HCT116 (cell line): ENCODE data around the gene CAPG. TPM values are rescaled to one million over a fixed set of nuclear protein-coding genes. Genes with fewer than 3 reads are reported as not detected.

Experiments used
- ATAC-seq: fragments of 200-7000 bp; cut with Tn5 transposase; 2 replicates; pipeline ENCODE4 v1.9.1; 2020; ENCODE audit warnings: mild to moderate bottlenecking, moderate library complexity
- BruUV-seq: library from RNA; stranded (reverse); fragments of 400-500 nt; replicated peaks from 2 replicates; lab custom pipeline; 2021; lab: Mats Ljungman, UMichigan
- CTCF ChIA-PET: fragments of 300-600 bp; sonication (Branson Sonifier 250); formaldehyde crosslinking; loops from one replicate; lab custom pipeline; 2021; ENCODE audit warnings: antibody characterized with exemption; lab: Charles Lee
- POLR2A ChIA-PET: fragments of 300-600, 350-600 bp; sonication (Branson Sonifier 250); formaldehyde crosslinking; loops from one replicate; lab custom pipeline; 2021; ENCODE audit warnings: antibody characterized with exemption; lab: Charles Lee
- RAD21 ChIA-PET, 2 experiments: fragments of 300-600 bp; sonication (Branson Sonifier 250); formaldehyde crosslinking; loops; one replicate each; lab custom pipeline; 2023; ENCODE audit warnings: low total read pairs in 2 of 2; ENCODE audit not compliant: uncharacterized antibody in 2 of 2, unreplicated experiment in 2 of 2, low non-redundant PET in 1 of 2; lab: Charles Lee
- DNase-seq: peaks from one replicate; pipeline ENCODE4 v3.0.0-alpha.2; 2010; ENCODE audit warnings: low read depth, low spot score
- H2AFZ ChIP-seq: fragments of 200-600 bp; shearing (Covaris generic), sonication (generic); 2 replicates; pipeline ENCODE4 v1.6.1; 2017; ENCODE audit warnings: low read depth, mixed run types, mixed read lengths, antibody characterized with exemption, low read length; ENCODE audit not compliant: poor library complexity, severe bottlenecking
- H3K27ac ChIP-seq: 2 replicates; pipeline ENCODE4 v1.5.1; 2012; ENCODE audit warnings: low read depth, low read length
- H3K27me3 ChIP-seq: fragments of 200-600 bp; sonication (generic); 2 replicates; pipeline ENCODE4 v1.6.1; 2016; ENCODE audit warnings: mixed run types, low read length, mixed read lengths; ENCODE audit not compliant: insufficient read depth
- H3K36me3 ChIP-seq, 2 experiments: fragments of 200-500 bp in 1 of 2; fragments of 200-600 bp in 1 of 2; sonication (Bioruptor generic) in 1 of 2; sonication (generic) in 1 of 2; 2 replicates each; pipeline versions ENCODE4 v1.5.1 to v1.6.1; 2014 to 2016; ENCODE audit warnings: low read length in 2 of 2, inconsistent platforms in 1 of 2, mixed read lengths in 1 of 2, mixed run types in 1 of 2; ENCODE audit not compliant: insufficient read depth in 2 of 2, control insufficient read depth in 1 of 2
- H3K4me1 ChIP-seq, 2 experiments: fragments of 200-600 bp in 1 of 2; sonication (generic) in 1 of 2; 2 replicates each; pipeline versions ENCODE4 v1.5.1 to v1.6.1; 2012 to 2017; ENCODE audit warnings: low read length in 2 of 2, inconsistent platforms in 1 of 2, mild to moderate bottlenecking in 1 of 2, mixed read lengths in 1 of 2, mixed run types in 1 of 2, moderate library complexity in 1 of 2; ENCODE audit not compliant: insufficient read depth in 2 of 2, control insufficient read depth in 1 of 2
- H3K4me2 ChIP-seq: fragments of 200-600 bp; sonication (generic); 2 replicates; pipeline ENCODE4 v1.6.1; 2017; ENCODE audit warnings: mixed run types, low read length, mixed read lengths
- H3K4me3 ChIP-seq, 2 experiments: fragments of 200-600 bp in 1 of 2; sonication (generic) in 1 of 2; replicated peaks in 1 of 2; 2 replicates each; pipeline ENCODE4 v1.5.1; 2011 to 2016; ENCODE audit warnings: low read length in 2 of 2, control low read depth in 1 of 2, low read depth in 1 of 2, mild to moderate bottlenecking in 1 of 2, mixed read lengths in 1 of 2, mixed run types in 1 of 2
- H3K79me2 ChIP-seq: fragments of 200-600 bp; sonication (generic); 2 replicates; pipeline ENCODE4 v1.6.1; 2017; ENCODE audit warnings: mild to moderate bottlenecking, mixed run types, low read length, moderate library complexity, mixed read lengths; ENCODE audit not compliant: insufficient read depth
- H3K9ac ChIP-seq: fragments of 200-600 bp; sonication (generic); 2 replicates; pipeline ENCODE4 v1.6.1; 2016; ENCODE audit warnings: low read length, mixed read lengths
- H3K9me2 ChIP-seq: fragments of 200-600 bp; sonication (generic), shearing (Covaris generic); 2 replicates; pipeline ENCODE4 v1.6.1; 2017; ENCODE audit warnings: mixed run types, mild to moderate bottlenecking, moderate library complexity; ENCODE audit not compliant: insufficient read depth
- H3K9me3 ChIP-seq, 2 experiments: fragments of 200-500 bp in 1 of 2; fragments of 200-600 bp in 1 of 2; sonication (Bioruptor generic) in 1 of 2; sonication (generic) in 1 of 2; 2 replicates each; pipeline ENCODE4 v1.6.1; 2014 to 2017; ENCODE audit warnings: low read length in 2 of 2, mixed read lengths in 2 of 2, inconsistent platforms in 1 of 2, low read depth in 1 of 2, mild to moderate bottlenecking in 1 of 2, mixed run types in 1 of 2, moderate library complexity in 1 of 2; ENCODE audit not compliant: control insufficient read depth in 1 of 2, insufficient read depth in 1 of 2
- H4K20me1 ChIP-seq: fragments of 200-600 bp; sonication (generic), shearing (Covaris generic); 2 replicates; pipeline ENCODE4 v1.6.1; 2017; ENCODE audit warnings: mixed run types, mild to moderate bottlenecking, moderate library complexity; ENCODE audit not compliant: insufficient read depth
- CBX3 ChIP-seq: IDR thresholded peaks from 2 replicates; pipeline ENCODE4 v1.6.1; 2012; ENCODE audit warnings: low read depth
- EGR1 ChIP-seq: IDR thresholded peaks from 2 replicates; pipeline ENCODE4 v1.6.1; 2012; ENCODE audit warnings: low read depth
- FOSL1 ChIP-seq: IDR thresholded peaks from 2 replicates; pipeline ENCODE4 v1.6.1; 2012; ENCODE audit warnings: low read depth
- POLR2AphosphoS5 ChIP-seq: IDR thresholded peaks from 2 replicates; pipeline ENCODE4 v1.6.1; 2011; ENCODE audit warnings: mild to moderate bottlenecking, low read depth, low read length, moderate library complexity
- YY1 ChIP-seq: IDR thresholded peaks from 2 replicates; pipeline ENCODE4 v1.6.1; 2011; ENCODE audit warnings: low read length, low read depth, moderate library complexity, mild to moderate bottlenecking; ENCODE audit not compliant: insufficient replicate concordance; ENCODE audit errors: extremely low read depth
- ZFX ChIP-seq: fragments of 450-650 bp; IDR thresholded peaks from 2 replicates; pipeline ENCODE4 v1.6.1; 2017
- intact Hi-C: fragments of 100-400 bp; cut with micrococcal nuclease; formaldehyde crosslinking; loops from 2 replicates; pipeline ENCODE4 v1.10.0; 2022
- total RNA-seq: library from RNA; stranded (reverse); gene quantifications from one replicate; pipeline ENCODE4 v1.2.1, GENCODE V29; 2021; ENCODE audit not compliant: unreplicated experiment
- TF ChIP-seq, protein P1 (sequence below), 3 experiments: fragments of 200-600 bp in 1 of 3; sonication (generic) in 1 of 3; IDR thresholded peaks in 2 of 3; conservative IDR thresholded peaks in 1 of 3; 2 replicates each; pipeline ENCODE4 v1.5.1; 2012 to 2017; ENCODE audit warnings: low read depth in 2 of 3, low read length in 2 of 3, antibody characterized with exemption in 1 of 3, borderline replicate concordance in 1 of 3, control low read depth in 1 of 3, mild to moderate bottlenecking in 1 of 3, mixed read lengths in 1 of 3, mixed run types in 1 of 3, moderate library complexity in 1 of 3; ENCODE audit not compliant: insufficient read depth in 1 of 3

The CAPG gene
- total RNA-seq, 1 experiment from 2014 or later = 223 TPM

DNA sequence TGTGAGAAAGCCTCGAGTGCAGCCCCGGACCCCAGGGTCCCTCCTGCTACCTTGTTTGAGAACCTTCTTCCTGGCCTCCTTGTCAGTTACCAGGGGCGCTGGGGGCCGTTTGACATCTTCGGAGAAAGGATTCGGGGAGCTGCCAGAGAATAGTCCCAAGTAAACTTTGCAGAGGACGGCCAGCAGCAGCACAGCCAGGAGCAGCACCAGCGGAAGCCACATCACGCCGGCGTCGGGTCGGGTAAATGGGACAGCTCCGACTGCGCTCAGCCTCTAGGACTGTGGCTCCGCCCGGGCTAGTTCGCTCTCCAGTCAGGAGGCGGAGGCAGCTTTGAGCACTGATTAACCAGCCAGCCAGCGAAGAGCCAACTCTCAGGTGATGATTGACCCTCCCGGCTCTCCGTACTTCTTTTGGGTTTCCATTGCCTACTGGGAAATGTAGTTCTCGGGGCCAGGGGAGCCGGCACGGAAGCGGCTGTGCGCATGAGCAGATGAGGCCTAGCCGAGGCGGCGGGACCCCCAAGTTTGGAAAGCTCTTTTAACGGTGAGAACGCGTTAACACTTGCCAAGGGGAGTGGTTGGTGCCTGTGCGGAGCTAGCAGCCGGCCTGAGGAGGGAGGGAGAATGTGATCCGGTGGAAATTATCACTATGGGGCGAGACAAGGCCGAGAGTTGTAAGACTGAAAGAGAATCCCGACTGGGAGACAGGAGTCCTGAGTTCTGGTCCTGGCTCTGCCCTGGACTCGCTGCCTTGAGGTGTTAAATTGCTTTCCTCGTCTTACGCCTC lies 55.7 kb downstream of the CAPG start, which contains the start of the genes ELMOD3 and RETSAT (continued):
- TF ChIP-seq, protein P1, sequence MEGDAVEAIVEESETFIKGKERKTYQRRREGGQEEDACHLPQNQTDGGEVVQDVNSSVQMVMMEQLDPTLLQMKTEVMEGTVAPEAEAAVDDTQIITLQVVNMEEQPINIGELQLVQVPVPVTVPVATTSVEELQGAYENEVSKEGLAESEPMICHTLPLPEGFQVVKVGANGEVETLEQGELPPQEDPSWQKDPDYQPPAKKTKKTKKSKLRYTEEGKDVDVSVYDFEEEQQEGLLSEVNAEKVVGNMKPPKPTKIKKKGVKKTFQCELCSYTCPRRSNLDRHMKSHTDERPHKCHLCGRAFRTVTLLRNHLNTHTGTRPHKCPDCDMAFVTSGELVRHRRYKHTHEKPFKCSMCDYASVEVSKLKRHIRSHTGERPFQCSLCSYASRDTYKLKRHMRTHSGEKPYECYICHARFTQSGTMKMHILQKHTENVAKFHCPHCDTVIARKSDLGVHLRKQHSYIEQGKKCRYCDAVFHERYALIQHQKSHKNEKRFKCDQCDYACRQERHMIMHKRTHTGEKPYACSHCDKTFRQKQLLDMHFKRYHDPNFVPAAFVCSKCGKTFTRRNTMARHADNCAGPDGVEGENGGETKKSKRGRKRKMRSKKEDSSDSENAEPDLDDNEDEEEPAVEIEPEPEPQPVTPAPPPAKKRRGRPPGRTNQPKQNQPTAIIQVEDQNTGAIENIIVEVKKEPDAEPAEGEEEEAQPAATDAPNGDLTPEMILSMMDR (IDR thresholded peaks at IDR 0.05 in 2 of 3, conservative IDR thresholded peaks at IDR 0.05 in 1 of 3; ENCODE audit: borderline replicate concordance in 1 of 3, insufficient read depth in 1 of 3, low read depth in 2 of 3, low read length in 2 of 3) = no peak

DNA sequence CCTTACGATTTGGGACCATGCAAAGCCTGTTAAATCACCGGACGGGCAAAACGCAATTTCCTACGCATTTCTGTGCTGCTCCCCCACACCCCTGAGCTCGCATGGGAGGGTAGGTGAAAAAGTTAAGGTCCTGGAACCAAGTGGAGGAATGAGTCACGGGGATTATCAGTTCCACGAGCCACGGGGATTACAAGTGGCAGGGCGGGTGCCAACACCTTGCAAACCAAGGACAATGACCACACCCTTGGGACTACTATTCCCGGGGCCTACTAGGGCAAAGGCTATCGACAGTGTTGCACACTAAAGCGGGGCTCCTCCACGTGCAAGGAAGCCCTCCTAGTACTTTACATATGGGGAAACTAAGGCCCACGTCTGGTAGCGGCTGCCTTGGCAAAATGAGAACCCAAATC lies 56.3 kb downstream of the CAPG start:
- H3K36me3 ChIP-seq = peaks cover 15 to 33% of the 10 kb centered on the region in 2 experiments; a peak in 3 of 4 replicates
- peaks cover 31% of the 10 kb centered on the region for H3K79me2 ChIP-seq
- TF ChIP-seq YY1 (no peak), CBX3 (no peak), FOSL1 (no peak), POLR2AphosphoS5 (no peak), EGR1 (no peak), ZFX (no peak)
- peak overlapping the region; percentile 86 to 95 for H3K4me3 ChIP-seq
- H2AFZ ChIP-seq = no peak overlapping the region
- ATAC-seq (peak; percentile 51), DNase-seq (peak; percentile 12)
- peak overlapping the region; percentile 83 for H3K9ac ChIP-seq
- no peaks in the 10 kb centered on the region for H3K9me2 ChIP-seq
- peaks cover 9 to 14% of the 10 kb centered on the region in 2 experiments; a peak in 3 of 4 replicates for H3K4me1 ChIP-seq
- TSS peak; percentile 77 for BruUV-seq
- peak overlapping the region; percentile 95 for H3K4me2 ChIP-seq
- H3K27ac ChIP-seq = peak overlapping the region; percentile 75
- CTCF ChIA-PET = interaction anchor here (1.4 kb wide), 1 partner anchor 198 kb away, joined by 4 read pairs; no protein-coding TSS in a partner anchor
- no peaks in the 10 kb centered on the region for H3K9me3 ChIP-seq
- no peaks in the 10 kb centered on the region for H3K27me3 ChIP-seq
- RAD21 ChIA-PET = interaction anchor here in 1 of 2 experiments (1.0 kb wide), 1 partner anchor 198 kb away, joined by 3 read pairs; no protein-coding TSS in a partner anchor
- no peaks in the 10 kb centered on the region for H4K20me1 ChIP-seq
- POLR2A ChIA-PET = interaction anchor here (0.8 to 1.7 kb wide), 10 partner anchors 8 to 258 kb away, joined by 3 to 14 read pairs (median 4); partner anchors contain the start of genes C2orf68, MAT2A, SH2D6 and TGOLN2
- intact Hi-C loops = loop anchor here (5.0 kb wide), 1 partner anchor 258 kb away; the partner anchor contains the start of gene C2orf68
